NCI-H1417 treated with DMSO at 0.1 percent for 48 hours (cell line): ENCODE data around the gene OR7C1.
"Not testable (repeated sequence)": the region's sequence is repeated elsewhere in the genome, so short reads cannot be mapped to it uniquely, and the experiment has no call there.

Experiments
- DNase-seq: peaks from one replicate; lab custom pipeline; 2025; lab: John Stamatoyannopoulos, UW

OR7C1 gene

DNA sequence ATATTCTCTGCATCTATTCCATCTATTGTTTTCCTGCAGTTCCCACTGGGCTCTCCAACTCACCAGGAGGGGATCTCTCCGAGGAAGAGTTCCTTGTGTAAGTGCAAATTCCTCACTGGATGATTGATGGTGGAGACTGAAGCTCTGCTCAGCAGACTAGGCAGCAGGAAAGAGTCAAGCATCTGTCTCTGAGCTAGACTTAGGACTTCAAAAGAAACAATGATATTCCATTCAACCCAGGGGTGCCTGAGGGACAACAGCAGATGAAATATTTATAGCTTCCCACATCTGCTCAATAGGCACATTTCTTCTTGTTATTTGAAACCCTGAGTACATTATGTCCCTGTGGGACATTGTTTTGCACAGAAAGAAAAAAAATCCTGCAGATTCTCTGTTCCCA is at the start of gene OR7C1, which contains the start of gene OR7A5:
TSS of gene OR7C1 (minus strand) at position 175 of the 400 bp plus-strand sequence. CDS start 35,049 bp downstream, outside the sequence.
TSS of gene OR7A5 (minus strand) at position 175 of the 400 bp plus-strand sequence. CDS start 6,944 bp downstream, outside the sequence.
- no peak for DNase-seq

- DNase-seq = no peak
These were observed 36.7 kb upstream of the OR7C1 start for GRCh38 chr19:14871619-14872230.

DNA sequence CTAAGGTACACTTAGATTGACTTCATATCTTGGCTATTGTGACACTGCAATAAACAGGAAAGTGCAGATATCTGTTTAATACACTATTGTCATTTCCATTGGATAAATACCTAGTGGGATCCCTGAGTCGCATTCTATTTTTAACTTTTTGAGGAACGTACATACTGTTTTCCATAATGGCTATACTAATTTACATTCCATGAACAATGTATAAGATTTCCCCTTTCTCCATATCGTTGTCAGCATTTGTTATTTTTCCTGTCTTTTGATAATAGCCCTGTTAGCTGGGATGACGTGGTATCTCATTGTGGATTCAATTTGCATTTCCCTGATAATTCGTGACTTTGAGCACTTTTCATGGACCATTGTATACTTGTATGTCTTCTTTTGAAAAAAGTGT is 33.5 kb upstream of the OR7C1 start:
- no peak for DNase-seq

- no peak for DNase-seq
These were observed 13.8 kb upstream of the OR7C1 start, which contains the start of gene OR7A10 for GRCh38 chr19:14848822-14849221. TSS of gene OR7A10 (minus strand) at chr19:14848922. CDS start at chr19:14841877, 7,045 bp downstream.

- no peak for DNase-seq
These were observed 8.6 kb upstream of the OR7C1 start for GRCh38 chr19:14843578-14843977.

GRCh38 chr19:14843169-14843568 is 8.2 kb upstream of the OR7C1 start:
- DNase-seq = no peak

DNA sequence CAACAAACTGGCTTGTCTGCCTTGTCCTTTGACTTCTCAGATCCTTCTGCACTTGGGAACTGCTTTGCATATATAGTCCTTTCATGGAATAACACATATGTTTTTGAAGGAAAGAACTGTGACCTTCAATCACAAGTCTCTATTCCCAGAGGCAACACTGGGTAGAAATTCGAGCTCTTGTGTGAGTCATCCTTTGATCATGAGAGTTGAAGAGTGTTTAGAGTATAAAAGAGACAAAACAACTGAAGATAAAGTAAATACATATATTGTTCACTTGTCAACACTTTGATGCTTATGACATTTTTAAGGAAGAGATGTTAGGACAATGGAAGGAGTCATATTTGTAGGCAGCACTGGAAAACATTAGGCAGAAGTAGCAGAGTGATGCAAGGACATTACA is 5.2 kb upstream of the OR7C1 start:
- no peak for DNase-seq

DNA sequence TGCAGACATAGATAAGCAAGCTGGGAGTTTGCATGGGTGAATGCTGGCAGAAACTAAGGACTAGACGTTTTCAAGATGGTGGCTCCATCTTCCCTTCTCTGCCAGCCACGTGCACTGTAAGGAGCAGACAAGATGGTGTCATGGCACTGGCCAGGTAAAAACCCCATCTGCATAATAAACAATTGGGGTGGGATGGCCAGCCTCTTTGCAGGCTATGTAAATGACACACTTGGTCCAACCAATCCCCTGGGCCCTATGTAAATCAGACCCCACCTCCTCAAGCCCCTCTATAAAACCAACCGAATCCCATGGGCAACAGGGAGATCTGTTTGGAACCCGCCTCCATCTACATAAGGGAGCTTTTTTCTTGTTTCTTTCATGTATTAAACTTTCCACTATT is 2.4 kb upstream of the OR7C1 start:
- DNase-seq = no peak

GRCh38 chr19:14830702-14831101 is 4.3 kb downstream of the OR7C1 start:
- DNase-seq = no peak

DNA sequence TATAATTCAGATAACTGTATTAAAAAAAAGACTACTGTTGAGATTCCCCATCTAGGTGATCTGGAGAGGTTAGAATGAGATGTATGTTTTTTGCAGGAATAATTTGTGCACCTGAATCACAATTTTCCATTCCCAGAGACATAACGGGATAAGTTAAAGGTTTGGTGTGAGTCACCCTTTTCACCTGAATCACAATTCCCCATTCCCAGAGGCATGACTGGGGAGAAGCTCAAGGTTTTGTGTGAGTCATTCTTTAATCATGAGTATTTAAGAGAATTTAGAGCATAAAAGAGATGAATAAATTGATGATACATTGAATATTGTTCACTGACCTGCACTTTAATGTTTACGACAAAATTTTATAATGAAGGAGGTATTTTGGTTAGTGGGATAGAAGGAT is 9.0 kb downstream of the OR7C1 start:
- no peak for DNase-seq

- DNase-seq = no peak
These were observed 13.0 kb downstream of the OR7C1 start for GRCh38 chr19:14821937-14822336.

DNA sequence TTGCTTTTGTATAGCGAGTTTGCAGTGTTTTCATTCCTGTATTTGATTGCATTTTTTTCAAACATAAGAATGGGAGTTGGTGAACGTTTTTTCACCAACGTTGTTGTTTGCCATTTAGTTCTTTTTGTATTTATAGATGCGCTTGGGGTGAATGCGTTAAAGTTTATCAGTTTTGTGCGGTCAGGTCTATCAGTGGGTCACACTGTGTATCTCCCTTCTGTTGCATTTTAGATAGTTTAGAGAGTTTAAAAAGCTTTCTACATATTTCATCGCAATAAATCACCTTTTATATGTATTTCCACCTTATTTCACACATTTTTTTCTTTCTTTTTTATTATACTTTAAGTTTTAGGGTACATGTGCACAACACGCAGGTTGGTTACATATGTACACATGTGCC is 16.4 kb downstream of the OR7C1 start:
- no peak for DNase-seq

DNA sequence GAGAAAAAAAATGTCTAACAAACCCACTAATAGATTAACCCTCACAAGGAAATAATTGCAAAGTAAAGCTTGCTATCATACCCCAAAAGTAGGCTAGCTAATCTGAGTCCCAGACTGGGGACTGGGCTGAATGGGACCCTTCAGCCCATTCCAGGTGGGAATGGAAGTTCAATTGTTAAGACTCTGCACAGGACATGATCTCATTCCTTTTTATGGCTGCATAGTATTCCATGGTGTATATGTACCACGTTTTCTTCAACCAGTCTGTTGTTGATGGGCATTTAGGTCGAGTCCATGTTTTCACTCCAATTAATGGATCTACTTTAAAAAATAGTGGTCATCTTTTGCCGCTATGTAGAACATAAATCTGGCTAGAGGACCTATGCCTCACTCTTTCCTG is 17.9 kb downstream of the OR7C1 start:
- DNase-seq = no peak

DNA sequence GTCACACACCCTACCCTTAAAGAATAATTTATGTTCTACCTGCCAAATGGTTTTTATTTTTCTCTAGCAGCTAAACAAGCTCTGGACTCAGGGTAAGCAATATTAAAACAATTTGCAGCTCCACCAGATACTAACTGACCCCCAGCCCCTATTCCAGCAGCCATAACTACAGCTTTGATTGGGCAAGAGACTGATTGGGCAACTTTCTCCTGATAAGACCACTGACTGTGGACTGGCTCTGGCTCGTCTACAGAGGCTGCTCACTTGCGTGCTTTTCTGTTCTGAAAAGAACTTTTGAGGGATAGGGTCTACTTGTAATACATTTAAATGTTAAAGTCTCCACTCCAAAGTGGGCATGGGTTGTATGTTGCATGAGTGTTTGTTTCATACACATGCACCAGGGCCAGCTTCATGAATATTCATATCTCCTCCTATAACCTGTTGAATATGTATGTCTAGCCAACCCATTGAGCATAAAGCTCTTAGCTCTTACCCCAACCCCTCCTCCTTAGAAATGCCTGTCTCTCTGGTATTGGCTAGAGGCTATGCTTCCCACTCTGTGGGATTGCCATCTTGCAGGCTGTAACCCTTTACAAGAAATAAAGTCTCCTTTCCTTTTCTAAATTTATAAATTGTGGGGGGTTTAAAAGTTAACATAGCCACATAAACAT is 19.9 kb downstream of the OR7C1 start:
- DNase-seq = no peak

GRCh38 chr19:14809272-14810057 is 25.5 kb downstream of the OR7C1 start:
- no peak for DNase-seq

GRCh38 chr19:14804765-14805164 is 30.2 kb downstream of the OR7C1 start:
- no peak for DNase-seq

DNA sequence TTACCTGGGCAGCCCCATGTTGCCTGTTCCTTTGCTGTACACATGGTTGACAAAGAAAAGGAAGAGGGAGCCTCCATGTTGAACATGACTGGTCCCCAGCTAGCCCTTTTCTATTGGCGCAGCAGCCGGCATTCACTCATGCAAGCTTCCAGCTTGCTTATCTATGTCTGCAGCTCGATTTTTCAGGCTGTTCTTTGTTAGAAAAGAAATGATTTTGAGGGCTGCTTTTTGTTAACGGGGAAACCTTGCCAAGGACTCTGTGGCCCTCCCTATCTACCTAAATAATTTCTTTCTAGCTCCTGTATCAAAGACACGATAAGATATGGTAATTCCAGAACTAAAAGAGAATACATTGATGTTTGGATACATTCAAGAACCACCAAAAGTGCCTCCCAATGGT is 36.2 kb downstream of the OR7C1 start:
- no peak for DNase-seq

DNA sequence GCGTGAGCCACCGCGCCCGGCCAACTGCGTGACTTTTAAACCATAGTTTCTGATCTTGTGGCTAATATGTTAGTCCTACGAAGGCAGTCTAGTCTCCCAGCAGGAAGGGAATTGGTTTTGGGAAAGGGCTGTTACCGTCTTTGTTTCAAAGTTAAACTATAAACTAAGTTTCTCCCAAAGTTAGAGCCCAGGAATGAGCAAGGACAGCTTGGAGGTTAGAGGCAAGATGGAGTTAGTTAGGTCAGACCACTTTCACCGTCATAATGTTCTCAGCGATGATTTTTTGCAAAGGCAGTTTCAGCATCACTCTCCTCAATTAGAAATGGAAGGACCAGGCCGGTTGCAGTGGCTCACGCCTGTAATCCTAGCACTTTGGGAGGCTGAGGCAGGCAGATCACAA is 39.0 kb downstream of the OR7C1 start:
- no peak for DNase-seq

DNA sequence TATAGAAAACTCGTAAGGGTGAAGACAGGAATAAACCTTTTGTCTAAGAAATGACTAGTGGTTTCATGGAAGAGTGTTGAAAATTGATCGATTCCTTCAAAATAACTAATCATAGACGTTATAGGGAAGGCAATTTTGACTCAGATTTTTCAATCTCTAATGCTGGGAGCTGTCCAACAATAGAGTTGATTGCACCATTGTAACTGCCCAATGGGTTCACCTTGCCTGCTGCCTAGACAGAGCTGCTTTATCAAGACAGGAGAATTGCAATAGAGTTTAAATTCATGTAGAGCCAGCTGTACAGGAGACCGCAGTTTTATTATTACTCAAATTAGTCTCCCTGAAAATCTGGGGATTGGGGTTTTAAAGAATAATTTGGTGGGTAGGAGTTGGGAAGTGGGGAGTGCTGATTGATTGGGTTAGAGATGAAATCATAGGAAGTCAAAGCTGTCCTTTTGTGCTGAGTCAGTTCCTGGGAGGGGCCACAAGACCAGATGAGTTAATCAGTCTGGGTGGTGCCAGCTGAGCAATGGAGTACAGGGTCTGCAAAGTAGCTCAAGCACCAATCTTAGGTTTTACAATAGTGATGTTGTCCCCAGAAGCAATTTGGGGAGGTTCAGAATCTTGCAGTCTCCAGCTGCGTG is 39.8 kb downstream of the OR7C1 start:
- DNase-seq = no peak

GRCh38 chr19:14792250-14792649 is 42.7 kb downstream of the OR7C1 start:
- DNase-seq = not testable (repeated sequence)

GRCh38 chr19:14786421-14786851 is 48.5 kb downstream of the OR7C1 start:
- no peak for DNase-seq

GRCh38 chr19:14785102-14785793 is 49.7 kb downstream of the OR7C1 start:
- not testable (repeated sequence) for DNase-seq
